Tibial nerve (tissue), 4 donors: ENCODE data around the gene CDH13.

Source experiments
- CTCF ChIP-seq, 5 experiments: fragments of 200-600 bp in 3 of 5; fragments of 450-650 bp in 2 of 5; sonication (generic) in 3 of 5; IDR thresholded peaks; one replicate each; pipeline ENCODE4 v1.5.1; 2016 to 2019; ENCODE audit warnings: antibody characterized with exemption in 5 of 5, mild to moderate bottlenecking in 3 of 5, moderate library complexity in 2 of 5
- EP300 ChIP-seq, 2 donors: sonication (generic); formaldehyde crosslinking; IDR thresholded peaks; one replicate each; pipeline ENCODE4 v1.6.1; 2017; ENCODE audit warnings: antibody characterized with exemption in 2 of 2, mild to moderate bottlenecking in 1 of 2
- POLR2A ChIP-seq, 2 donors: fragments of 450-650 bp; IDR thresholded peaks; one replicate each; pipeline ENCODE4 v1.6.1; 2017; ENCODE audit warnings: antibody characterized with exemption in 2 of 2, mild to moderate bottlenecking in 2 of 2, moderate library complexity in 2 of 2

GRCh38 chr16:83174671-83175070 is 547.9 kb downstream of the CDH13 start:
- TF ChIP-seq CTCF (IDR thresholded peaks at IDR 0.05) = no peak
- TF ChIP-seq EP300 (IDR thresholded peaks at IDR 0.05) = no peak
- TF ChIP-seq POLR2A (IDR thresholded peaks at IDR 0.05) = no peak
